ENCODE data around the gene TGM3. TPM values are rescaled to one million over a fixed set of nuclear protein-coding genes. Genes with fewer than 3 reads are reported as not detected.

The TGM3 gene, protein sequence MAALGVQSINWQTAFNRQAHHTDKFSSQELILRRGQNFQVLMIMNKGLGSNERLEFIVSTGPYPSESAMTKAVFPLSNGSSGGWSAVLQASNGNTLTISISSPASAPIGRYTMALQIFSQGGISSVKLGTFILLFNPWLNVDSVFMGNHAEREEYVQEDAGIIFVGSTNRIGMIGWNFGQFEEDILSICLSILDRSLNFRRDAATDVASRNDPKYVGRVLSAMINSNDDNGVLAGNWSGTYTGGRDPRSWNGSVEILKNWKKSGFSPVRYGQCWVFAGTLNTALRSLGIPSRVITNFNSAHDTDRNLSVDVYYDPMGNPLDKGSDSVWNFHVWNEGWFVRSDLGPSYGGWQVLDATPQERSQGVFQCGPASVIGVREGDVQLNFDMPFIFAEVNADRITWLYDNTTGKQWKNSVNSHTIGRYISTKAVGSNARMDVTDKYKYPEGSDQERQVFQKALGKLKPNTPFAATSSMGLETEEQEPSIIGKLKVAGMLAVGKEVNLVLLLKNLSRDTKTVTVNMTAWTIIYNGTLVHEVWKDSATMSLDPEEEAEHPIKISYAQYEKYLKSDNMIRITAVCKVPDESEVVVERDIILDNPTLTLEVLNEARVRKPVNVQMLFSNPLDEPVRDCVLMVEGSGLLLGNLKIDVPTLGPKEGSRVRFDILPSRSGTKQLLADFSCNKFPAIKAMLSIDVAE
- not detected for total RNA-seq

DNA sequence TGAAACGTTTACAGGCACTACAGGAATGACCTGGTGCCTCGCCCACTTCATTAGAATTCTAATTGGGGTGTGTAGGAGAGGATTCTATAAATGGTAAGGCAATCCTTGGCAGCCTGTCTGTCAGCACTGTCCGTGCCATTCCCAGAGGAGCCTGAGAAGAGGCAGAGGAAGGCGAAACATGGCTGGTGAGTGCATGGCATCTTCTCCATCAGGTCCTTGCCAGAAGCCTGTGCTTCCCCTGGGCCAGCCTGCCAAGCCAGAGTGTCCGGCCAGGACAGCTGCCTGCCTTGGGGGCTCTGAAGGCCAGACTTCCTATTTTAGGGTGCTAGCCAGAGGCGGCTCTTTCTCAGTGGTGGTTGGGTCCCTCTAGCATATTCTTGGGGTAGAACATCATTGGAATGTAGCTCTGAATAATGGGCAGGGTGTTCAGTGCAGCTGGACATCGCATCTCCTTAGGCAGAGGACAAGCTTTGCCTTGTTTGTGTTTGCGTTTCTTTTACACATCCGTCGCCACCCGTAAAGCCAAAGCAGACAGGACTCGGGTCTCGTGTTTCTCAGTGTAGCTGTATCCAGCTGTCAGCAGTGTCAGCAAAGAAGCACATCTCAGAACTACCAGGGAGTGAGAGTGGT is at the start of gene TGM3:
TGM3 (plus strand) TSS at position 116 of the 630 bp plus-strand sequence; CDS start at position 179, 63 bp downstream.
- H3K9me3 Mint-ChIP-seq (ENCODE audit: insufficient read depth), result no peaks in the 10 kb centered on the region
- CTCF ChIA-PET, result no interaction called here

DNA sequence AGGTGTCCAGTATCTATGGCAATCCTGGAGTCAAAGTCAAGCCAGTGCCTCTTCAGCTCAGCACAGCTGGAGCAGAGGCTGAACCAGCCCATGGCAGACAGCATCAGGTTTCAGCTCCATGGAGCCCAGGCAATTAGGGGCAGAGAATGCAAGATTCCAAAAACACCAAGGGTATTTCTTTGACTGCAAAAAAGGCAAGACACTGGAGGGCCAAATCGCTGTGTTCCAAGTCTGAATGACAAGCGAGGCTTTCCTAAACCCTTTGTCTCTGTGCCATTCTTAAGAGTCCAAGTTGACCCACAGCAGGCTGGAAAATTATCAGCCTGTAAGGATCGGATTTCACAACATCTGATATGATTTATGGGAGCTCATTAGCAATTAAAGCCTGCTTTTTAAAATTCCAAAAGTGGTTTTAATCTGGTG is 49.7 kb upstream of the TGM3 start:
- H3K9me3 Mint-ChIP-seq (ENCODE audit: insufficient read depth), result no peaks in the 10 kb centered on the region
- POLR2A ChIA-PET, result interaction anchor here (0.6 kb wide), 1 partner anchor 1896 kb away, joined by 3 read pairs; no protein-coding TSS in a partner anchor
- H3K27ac Mint-ChIP-seq, result no peak overlapping the region
- ATAC-seq (no peak), DNase-seq (no peak)
- H3K36me3 Mint-ChIP-seq (ENCODE audit: low read depth), result no peaks in the 10 kb centered on the region
- H3K4me1 Mint-ChIP-seq (ENCODE audit: low read depth), result no peaks in the 10 kb centered on the region
- CTCF ChIA-PET, result interaction anchor here (0.9 kb wide), 1 partner anchor 38 kb away, joined by 3 read pairs; no protein-coding TSS in a partner anchor
- peaks cover 14% of the 10 kb centered on the region for H3K27me3 Mint-ChIP-seq (ENCODE audit: low read depth)
- no peak overlapping the region for H3K4me3 Mint-ChIP-seq

More for the DNA sequence above, at the start of gene TGM3:
- H3K4me3 Mint-ChIP-seq, result no peak within 1 kb of the TSS
- H3K4me1 Mint-ChIP-seq (ENCODE audit: low read depth), result peaks cover 2% of the 10 kb centered on the region
- POLR2A ChIA-PET, result no interaction called here
- DNase-seq (no peak), ATAC-seq (no peak)
- H3K36me3 Mint-ChIP-seq (ENCODE audit: low read depth), result no peaks in the 10 kb centered on the region
- peaks cover 3% of the 10 kb centered on the region for H3K27me3 Mint-ChIP-seq (ENCODE audit: low read depth)
- H3K27ac Mint-ChIP-seq, result no peak within 1 kb of the TSS

DNA sequence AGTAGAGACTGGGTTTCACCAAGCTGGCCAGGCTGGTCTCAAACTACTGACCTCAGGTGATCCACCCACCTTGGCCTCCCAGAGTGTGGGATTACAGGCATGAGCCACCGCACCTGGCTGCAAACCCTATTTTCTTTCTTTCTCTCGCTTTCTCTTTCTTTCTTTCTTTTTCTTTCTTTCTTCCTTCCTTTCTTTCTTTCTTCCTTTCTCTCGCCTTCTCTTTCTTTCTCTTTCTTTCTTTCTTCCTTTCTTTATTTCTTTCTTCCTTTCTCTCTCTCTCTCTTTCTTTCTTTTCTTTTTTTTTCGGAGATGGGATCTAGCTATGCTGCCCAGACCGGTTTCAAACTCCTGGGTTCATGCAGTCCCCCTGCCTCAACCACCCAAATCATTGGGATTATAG is 47.0 kb upstream of the TGM3 start:
- CTCF ChIA-PET, result no interaction called here

DNA sequence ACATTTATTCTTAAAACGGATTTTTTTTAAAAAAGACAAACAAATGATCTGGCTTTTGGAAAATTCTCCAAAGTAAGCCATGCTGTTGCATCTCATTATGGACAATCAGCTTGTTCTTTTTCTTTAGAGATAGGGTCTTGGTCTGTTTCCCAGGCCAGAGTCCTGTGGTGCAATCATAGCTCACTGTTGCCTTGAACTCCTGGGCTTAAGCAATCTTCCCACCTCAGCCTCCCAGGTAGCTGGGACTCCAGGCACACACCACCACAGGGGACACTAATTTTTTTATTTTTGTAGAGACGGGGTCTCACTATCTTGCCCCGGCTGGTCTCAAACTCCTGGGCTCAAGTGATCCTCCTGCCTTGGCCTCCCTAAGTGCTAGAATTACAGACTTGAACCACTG is 45.9 kb upstream of the TGM3 start:
- CTCF ChIA-PET, result no interaction called here
- no peak for ATAC-seq
- Mint-ChIP-seq H3K27ac (no peak overlapping the region), H3K27me3 (ENCODE audit: low read depth) (peaks cover 16% of the 10 kb centered on the region), H3K4me1 (ENCODE audit: low read depth) (no peaks in the 10 kb centered on the region), H3K36me3 (ENCODE audit: low read depth) (no peaks in the 10 kb centered on the region), H3K9me3 (ENCODE audit: insufficient read depth) (no peaks in the 10 kb centered on the region), H3K4me3 (no peak overlapping the region)
- POLR2A ChIA-PET, result no interaction called here
- DNase-seq, result no peak

More for the DNA sequence above, 47.0 kb upstream of the TGM3 start:
- H3K4me3 Mint-ChIP-seq, result no peak overlapping the region
- ATAC-seq, result no peak
- no peaks in the 10 kb centered on the region for H3K4me1 Mint-ChIP-seq (ENCODE audit: low read depth)
- H3K27ac Mint-ChIP-seq, result no peak overlapping the region
- H3K27me3 Mint-ChIP-seq (ENCODE audit: low read depth), result peaks cover 15% of the 10 kb centered on the region
- DNase-seq, result no peak
- H3K36me3 Mint-ChIP-seq (ENCODE audit: low read depth), result no peaks in the 10 kb centered on the region
- POLR2A ChIA-PET, result no interaction called here
- H3K9me3 Mint-ChIP-seq (ENCODE audit: insufficient read depth), result no peaks in the 10 kb centered on the region

DNA sequence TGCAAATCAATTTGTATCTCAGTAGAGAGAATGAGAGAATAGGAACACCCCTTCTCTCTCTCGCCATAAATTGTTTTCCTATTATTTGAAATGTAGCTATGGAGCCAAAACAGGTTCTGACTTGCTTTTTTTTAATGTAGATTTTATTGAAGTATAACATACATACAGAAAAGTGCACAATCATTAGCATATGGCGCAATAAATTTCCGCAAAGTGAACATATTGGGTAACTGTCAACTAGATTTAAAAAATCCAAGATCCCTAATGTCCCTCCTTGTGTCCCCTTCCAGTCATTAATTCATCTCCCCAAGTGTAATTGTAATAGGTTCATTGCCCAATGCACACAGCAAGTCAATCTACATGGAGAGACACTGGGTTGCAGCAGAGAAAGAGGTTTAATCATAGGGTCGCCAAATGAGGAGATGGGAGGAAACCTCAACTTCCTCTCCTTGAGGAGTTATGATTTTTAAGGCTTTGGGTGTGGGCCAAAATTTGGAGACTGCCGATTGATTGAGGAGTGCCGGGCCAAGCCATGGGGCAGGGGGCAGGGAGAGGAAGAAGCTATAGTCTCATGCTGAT is 43.3 kb upstream of the TGM3 start:
- H3K9me3 Mint-ChIP-seq (ENCODE audit: insufficient read depth), result no peaks in the 10 kb centered on the region
- CTCF ChIA-PET, result no interaction called here
- DNase-seq, result no peak

DNA sequence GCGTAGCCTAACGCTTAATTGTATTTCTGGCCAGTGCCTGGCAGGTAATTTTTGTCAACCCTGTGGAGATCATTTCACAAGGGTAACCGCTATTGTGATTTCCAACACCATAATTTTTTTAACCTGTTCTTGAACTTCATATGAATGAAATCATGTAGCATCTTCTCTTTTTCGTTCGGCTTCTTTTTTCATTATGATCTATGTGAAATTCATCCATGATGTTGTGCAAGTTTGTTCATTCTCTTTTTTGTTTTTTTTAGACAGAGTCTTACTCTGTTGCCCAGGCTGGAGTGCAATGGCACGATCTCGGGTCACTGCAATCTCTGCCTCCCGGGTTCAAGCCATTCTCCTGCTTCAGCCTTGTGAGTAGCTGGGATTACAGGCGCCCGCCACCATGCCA is 42.5 kb upstream of the TGM3 start:
- H3K9me3 Mint-ChIP-seq (ENCODE audit: insufficient read depth), result no peaks in the 10 kb centered on the region
- H3K27me3 Mint-ChIP-seq (ENCODE audit: low read depth), result peaks cover 11% of the 10 kb centered on the region
- POLR2A ChIA-PET, result no interaction called here
- H3K4me1 Mint-ChIP-seq (ENCODE audit: low read depth), result peaks cover 14% of the 10 kb centered on the region
- H3K27ac Mint-ChIP-seq, result no peak overlapping the region
- CTCF ChIA-PET, result no interaction called here
- H3K36me3 Mint-ChIP-seq (ENCODE audit: low read depth), result no peaks in the 10 kb centered on the region
- no peak overlapping the region for H3K4me3 Mint-ChIP-seq
- no peak for ATAC-seq
- no peak for DNase-seq

More for the DNA sequence above, 43.3 kb upstream of the TGM3 start:
- Mint-ChIP-seq H3K4me1 (ENCODE audit: low read depth) (peaks cover 14% of the 10 kb centered on the region), H3K36me3 (ENCODE audit: low read depth) (no peaks in the 10 kb centered on the region), H3K27me3 (ENCODE audit: low read depth) (peaks cover 11% of the 10 kb centered on the region), H3K4me3 (no peak overlapping the region), H3K27ac (no peak overlapping the region)
- POLR2A ChIA-PET, result no interaction called here
- no peak for ATAC-seq

DNA sequence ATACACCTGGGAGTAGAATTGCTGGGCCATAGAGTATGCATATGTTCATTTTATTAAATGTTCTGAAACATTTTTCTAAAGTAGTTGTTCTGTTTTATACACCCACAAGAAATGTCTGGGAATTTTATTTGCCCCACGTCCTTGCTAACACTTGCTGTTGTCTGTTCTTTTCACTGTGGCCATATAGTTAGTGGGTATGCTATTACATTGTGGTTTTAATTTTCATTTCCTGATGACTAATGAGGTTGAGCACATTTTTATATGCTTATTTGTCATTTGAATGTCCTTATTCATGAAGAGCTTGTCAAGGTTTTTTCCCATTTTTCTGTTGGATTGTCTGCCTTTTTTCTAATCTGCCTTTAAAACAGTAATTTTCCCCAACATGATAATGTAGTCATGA is 41.5 kb upstream of the TGM3 start:
- no peaks in the 10 kb centered on the region for H3K9me3 Mint-ChIP-seq (ENCODE audit: insufficient read depth)
- CTCF ChIA-PET, result no interaction called here
- DNase-seq, result no peak
- no peak for ATAC-seq
- POLR2A ChIA-PET, result no interaction called here
- H3K27ac Mint-ChIP-seq, result no peak overlapping the region
- no peaks in the 10 kb centered on the region for H3K36me3 Mint-ChIP-seq (ENCODE audit: low read depth)
- no peak overlapping the region for H3K4me3 Mint-ChIP-seq
- peaks cover 14% of the 10 kb centered on the region for H3K27me3 Mint-ChIP-seq (ENCODE audit: low read depth)
- peaks cover 14% of the 10 kb centered on the region for H3K4me1 Mint-ChIP-seq (ENCODE audit: low read depth)

DNA sequence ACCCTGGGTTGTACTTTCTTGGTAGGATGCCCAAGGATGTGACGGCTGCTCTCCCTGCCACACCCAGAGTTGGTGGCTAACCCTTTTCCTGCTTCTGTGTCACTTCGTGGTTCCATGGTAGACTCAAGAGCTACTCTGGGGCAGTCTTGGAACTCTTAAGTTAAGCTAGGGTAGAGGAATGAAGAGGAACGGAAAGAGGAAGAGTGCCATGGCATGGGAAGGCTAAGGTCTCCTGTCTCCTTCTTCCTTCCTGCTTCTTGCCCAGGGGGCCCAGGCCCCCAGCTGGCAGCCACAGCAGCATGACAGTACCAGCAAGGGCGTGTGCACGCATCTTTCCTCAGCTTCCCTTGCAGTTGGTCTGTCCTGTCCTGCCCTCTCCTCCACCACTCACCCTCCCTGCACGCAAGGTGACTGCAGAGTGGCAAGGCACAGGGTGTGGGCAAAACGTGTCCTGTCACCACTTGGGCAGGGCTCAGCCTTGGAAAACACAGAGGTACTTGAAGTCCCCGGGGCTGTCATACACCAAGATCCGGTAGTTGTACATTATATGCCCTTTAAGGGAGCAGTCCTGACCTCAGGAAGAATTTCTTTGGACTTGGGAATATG is 39.8 kb upstream of the TGM3 start:
- peak overlapping the region; percentile 51 for H3K27ac Mint-ChIP-seq

DNA sequence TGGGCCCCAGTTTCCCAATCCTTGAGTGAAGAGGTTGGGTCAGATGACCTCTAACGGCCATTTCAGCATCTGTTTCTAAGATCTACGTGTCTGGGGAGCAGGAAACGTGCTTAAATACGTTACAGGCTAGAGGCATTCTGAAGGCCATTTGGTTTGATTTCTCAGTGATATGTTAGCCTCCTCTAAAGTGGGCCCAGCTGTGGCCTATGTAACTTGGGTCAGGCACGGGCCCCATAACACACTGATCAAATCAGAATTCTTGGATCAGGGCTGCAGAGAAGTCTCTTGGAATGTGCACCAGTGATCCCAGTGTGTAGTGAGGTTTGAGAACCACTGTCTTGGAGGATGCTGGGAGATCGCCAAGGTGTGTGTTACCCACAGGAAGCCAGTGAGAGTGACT is 36.1 kb upstream of the TGM3 start:
- Mint-ChIP-seq H3K9me3 (ENCODE audit: insufficient read depth) (no peaks in the 10 kb centered on the region), H3K4me3 (no peak overlapping the region), H3K27ac (no peak overlapping the region), H3K36me3 (ENCODE audit: low read depth) (no peaks in the 10 kb centered on the region), H3K27me3 (ENCODE audit: low read depth) (peaks cover 3% of the 10 kb centered on the region), H3K4me1 (ENCODE audit: low read depth) (peaks cover 14% of the 10 kb centered on the region)
- CTCF ChIA-PET, result no interaction called here
- DNase-seq (no peak), ATAC-seq (no peak)
- POLR2A ChIA-PET, result no interaction called here

More for the DNA sequence above, 39.8 kb upstream of the TGM3 start:
- DNase-seq (peak; percentile 26), ATAC-seq (no peak)
- POLR2A ChIA-PET, result no interaction called here
- peaks cover 14% of the 10 kb centered on the region for H3K4me1 Mint-ChIP-seq (ENCODE audit: low read depth)
- H3K9me3 Mint-ChIP-seq (ENCODE audit: insufficient read depth), result no peaks in the 10 kb centered on the region
- peaks cover 11% of the 10 kb centered on the region for H3K27me3 Mint-ChIP-seq (ENCODE audit: low read depth)
- no peaks in the 10 kb centered on the region for H3K36me3 Mint-ChIP-seq (ENCODE audit: low read depth)
- no peak overlapping the region for H3K4me3 Mint-ChIP-seq
- CTCF ChIA-PET, result no interaction called here

DNA sequence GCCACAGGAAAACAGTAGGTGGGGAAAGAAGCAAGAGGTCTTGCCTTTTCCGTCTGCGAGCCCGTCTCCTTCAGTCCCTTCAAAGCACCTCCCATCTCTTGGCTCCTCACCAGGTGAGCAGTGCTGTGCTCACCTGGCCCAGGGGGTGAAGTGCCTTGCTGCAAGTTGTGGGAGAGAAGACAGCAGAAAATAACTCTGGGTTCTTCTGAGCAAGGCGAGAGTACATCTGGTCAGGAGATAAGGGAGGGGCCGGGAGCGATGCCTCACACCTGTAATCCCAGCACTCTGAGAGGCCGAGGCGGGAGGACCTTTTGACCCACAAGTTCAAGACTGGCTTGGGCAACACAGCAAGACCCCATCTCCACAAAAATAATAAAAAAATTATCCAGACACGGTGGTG is 35.6 kb upstream of the TGM3 start:
- no peak for ATAC-seq
- POLR2A ChIA-PET, result no interaction called here
- DNase-seq, result no peak
- Mint-ChIP-seq H3K9me3 (ENCODE audit: insufficient read depth) (no peaks in the 10 kb centered on the region), H3K4me1 (ENCODE audit: low read depth) (peaks cover 12% of the 10 kb centered on the region), H3K4me3 (no peak overlapping the region), H3K36me3 (ENCODE audit: low read depth) (no peaks in the 10 kb centered on the region), H3K27me3 (ENCODE audit: low read depth) (peaks cover 3% of the 10 kb centered on the region), H3K27ac (no peak overlapping the region)
- CTCF ChIA-PET, result no interaction called here

DNA sequence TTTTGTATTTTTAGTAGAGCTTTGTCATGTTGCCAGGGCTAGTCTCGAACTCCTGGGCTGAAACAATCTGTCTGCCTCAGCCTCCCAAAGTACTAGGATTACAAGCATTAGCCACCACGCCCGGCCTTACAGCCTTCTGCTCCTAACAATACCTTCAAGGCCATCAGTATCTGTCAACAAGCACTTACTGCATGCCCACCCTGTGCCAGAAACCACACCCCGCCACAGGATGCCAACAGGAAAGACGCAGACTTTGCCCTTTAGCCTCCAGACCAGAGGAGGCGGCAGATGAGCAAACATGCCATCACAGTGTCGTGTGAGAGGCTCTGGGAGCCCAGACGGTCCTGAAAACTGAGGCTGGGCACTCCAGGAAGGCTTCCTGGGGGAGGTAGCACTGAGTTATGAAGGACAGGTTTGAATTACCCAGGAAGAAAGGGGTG is 34.7 kb upstream of the TGM3 start:
- Mint-ChIP-seq H3K4me3 (no peak overlapping the region), H3K9me3 (ENCODE audit: insufficient read depth) (no peaks in the 10 kb centered on the region), H3K36me3 (ENCODE audit: low read depth) (no peaks in the 10 kb centered on the region), H3K4me1 (ENCODE audit: low read depth) (peaks cover 4% of the 10 kb centered on the region), H3K27me3 (ENCODE audit: low read depth) (peaks cover 8% of the 10 kb centered on the region), H3K27ac (no peak overlapping the region)
- ATAC-seq (no peak), DNase-seq (no peak)
- ChIA-PET CTCF (no interaction called here), POLR2A (no interaction called here)

Measured in activated CD8-positive, alpha-beta T cell treated with anti-CD3 and anti-CD28 coated beads, Interleukin-2, amount 10 ng/mL, durations not matched to agents 7 days and 5 days (primary cell).